ENCODE measurements around the gene ATP11C. TPM values are rescaled to one million over a fixed set of nuclear protein-coding genes. Genes with fewer than 3 reads are reported as not detected.
"Not testable (repeated sequence)": the region's sequence is repeated elsewhere in the genome, so short reads cannot be mapped to it uniquely, and the experiment has no call there.

The ATP11C gene
- total RNA-seq = 19.3 and 23.8 TPM in 2 replicates

- peak; percentile 69 for DNase-seq (ENCODE audit: low spot score)
- H3K27ac Mint-ChIP-seq = peak within 1 kb of the TSS; percentile 88
- H3K4me3 Mint-ChIP-seq (ENCODE audit: low read depth) = peak within 1 kb of the TSS; percentile 79
- H3K27me3 Mint-ChIP-seq (ENCODE audit: low read depth) = peaks cover 2% of the 10 kb centered on the region
- peaks cover 13% of the 10 kb centered on the region for H3K4me1 Mint-ChIP-seq (ENCODE audit: low read depth)
- H3K36me3 Mint-ChIP-seq (ENCODE audit: low read depth) = peaks cover 12% of the 10 kb centered on the region
- intact Hi-C loops (cut with micrococcal nuclease) = loop anchor here (1.0 to 2.0 kb wide), 2 partner anchors 166 to 194 kb away; no protein-coding TSS in a partner anchor
- H3K9me3 Mint-ChIP-seq = no peaks in the 10 kb centered on the region
Observed at GRCh38 chrX:139932901-139933796, at the start of gene ATP11C. Gene ATP11C (minus strand): TSS chrX:139933053. CDS start chrX:139932042, 1,011 bp downstream.

- no peaks in the 10 kb centered on the region for H3K9me3 Mint-ChIP-seq
- no peaks in the 10 kb centered on the region for H3K36me3 Mint-ChIP-seq (ENCODE audit: low read depth)
- DNase-seq (ENCODE audit: low spot score) = no peak
- no peaks in the 10 kb centered on the region for H3K4me1 Mint-ChIP-seq (ENCODE audit: low read depth)
- no peak overlapping the region for H3K4me3 Mint-ChIP-seq (ENCODE audit: low read depth)
- intact Hi-C loops (cut with micrococcal nuclease) = no loop called here
- H3K27me3 Mint-ChIP-seq (ENCODE audit: low read depth) = peaks cover 13% of the 10 kb centered on the region
- no peak overlapping the region for H3K27ac Mint-ChIP-seq
Observed at GRCh38 chrX:139974471-139974870, 41.6 kb upstream of the ATP11C start.

GRCh38 chrX:139972629-139973624 is 40.1 kb upstream of the ATP11C start:
- H3K27ac Mint-ChIP-seq = no peak overlapping the region
- no peak for DNase-seq (ENCODE audit: low spot score)
- H3K4me3 Mint-ChIP-seq (ENCODE audit: low read depth) = no peak overlapping the region
- intact Hi-C loops (cut with micrococcal nuclease) = no loop called here
- no peaks in the 10 kb centered on the region for H3K9me3 Mint-ChIP-seq
- H3K36me3 Mint-ChIP-seq (ENCODE audit: low read depth) = no peaks in the 10 kb centered on the region
- peaks cover 13% of the 10 kb centered on the region for H3K27me3 Mint-ChIP-seq (ENCODE audit: low read depth)
- no peaks in the 10 kb centered on the region for H3K4me1 Mint-ChIP-seq (ENCODE audit: low read depth)

- Mint-ChIP-seq H3K27me3 (ENCODE audit: low read depth) (peaks cover 13% of the 10 kb centered on the region), H3K36me3 (ENCODE audit: low read depth) (no peaks in the 10 kb centered on the region), H3K4me3 (ENCODE audit: low read depth) (no peak overlapping the region), H3K4me1 (ENCODE audit: low read depth) (no peaks in the 10 kb centered on the region), H3K9me3 (no peaks in the 10 kb centered on the region), H3K27ac (no peak overlapping the region)
- no peak for DNase-seq (ENCODE audit: low spot score)
- intact Hi-C loops (cut with micrococcal nuclease) = no loop called here
Observed at GRCh38 chrX:139972113-139972512, 39.3 kb upstream of the ATP11C start.

GRCh38 chrX:139971394-139971749 is 38.5 kb upstream of the ATP11C start:
- Mint-ChIP-seq H3K9me3 (no peaks in the 10 kb centered on the region), H3K27ac (no peak overlapping the region), H3K27me3 (ENCODE audit: low read depth) (peaks cover 13% of the 10 kb centered on the region), H3K4me3 (ENCODE audit: low read depth) (no peak overlapping the region), H3K36me3 (ENCODE audit: low read depth) (no peaks in the 10 kb centered on the region), H3K4me1 (ENCODE audit: low read depth) (no peaks in the 10 kb centered on the region)
- intact Hi-C loops (cut with micrococcal nuclease) = no loop called here
- no peak for DNase-seq (ENCODE audit: low spot score)

GRCh38 chrX:139969286-139969685 is 36.4 kb upstream of the ATP11C start:
- Mint-ChIP-seq H3K27ac (no peak overlapping the region), H3K36me3 (ENCODE audit: low read depth) (no peaks in the 10 kb centered on the region), H3K4me3 (ENCODE audit: low read depth) (no peak overlapping the region), H3K9me3 (no peaks in the 10 kb centered on the region), H3K4me1 (ENCODE audit: low read depth) (no peaks in the 10 kb centered on the region), H3K27me3 (ENCODE audit: low read depth) (peaks cover 13% of the 10 kb centered on the region)
- DNase-seq (ENCODE audit: low spot score) = no peak
- intact Hi-C loops (cut with micrococcal nuclease) = loop anchor here (10.0 kb wide), 1 partner anchor 1194 kb away; no protein-coding TSS in a partner anchor

- no peak for DNase-seq (ENCODE audit: low spot score)
- Mint-ChIP-seq H3K4me1 (ENCODE audit: low read depth) (no peaks in the 10 kb centered on the region), H3K27me3 (ENCODE audit: low read depth) (peaks cover 13% of the 10 kb centered on the region), H3K27ac (no peak overlapping the region), H3K9me3 (no peaks in the 10 kb centered on the region), H3K4me3 (ENCODE audit: low read depth) (no peak overlapping the region), H3K36me3 (ENCODE audit: low read depth) (no peaks in the 10 kb centered on the region)
- intact Hi-C loops (cut with micrococcal nuclease) = loop anchor here (10.0 kb wide), 1 partner anchor 1193 kb away; no protein-coding TSS in a partner anchor
Observed at GRCh38 chrX:139967750-139968149, 34.9 kb upstream of the ATP11C start.

- Mint-ChIP-seq H3K9me3 (no peaks in the 10 kb centered on the region), H3K36me3 (ENCODE audit: low read depth) (no peaks in the 10 kb centered on the region), H3K4me3 (ENCODE audit: low read depth) (no peak overlapping the region), H3K4me1 (ENCODE audit: low read depth) (no peaks in the 10 kb centered on the region), H3K27me3 (ENCODE audit: low read depth) (peaks cover 11% of the 10 kb centered on the region), H3K27ac (no peak overlapping the region)
- intact Hi-C loops (cut with micrococcal nuclease) = loop anchor here (10.0 kb wide), 1 partner anchor 1192 kb away; no protein-coding TSS in a partner anchor
- DNase-seq (ENCODE audit: low spot score) = no peak
Observed at GRCh38 chrX:139967300-139967699, 34.4 kb upstream of the ATP11C start.

- H3K27ac Mint-ChIP-seq; DNase-seq (ENCODE audit: low spot score); H3K4me3 Mint-ChIP-seq (ENCODE audit: low read depth); H3K4me1 Mint-ChIP-seq (ENCODE audit: low read depth); H3K27me3 Mint-ChIP-seq (ENCODE audit: low read depth); H3K9me3 Mint-ChIP-seq; H3K36me3 Mint-ChIP-seq (ENCODE audit: low read depth): not testable (repeated sequence)
- intact Hi-C loops (cut with micrococcal nuclease) = loop anchor here (10.0 kb wide), 1 partner anchor 1191 kb away; no protein-coding TSS in a partner anchor
Observed at GRCh38 chrX:139966159-139966558, 33.3 kb upstream of the ATP11C start.

- peaks cover 3% of the 10 kb centered on the region for H3K27me3 Mint-ChIP-seq (ENCODE audit: low read depth)
- no peak within 1 kb of the TSS for H3K4me3 Mint-ChIP-seq (ENCODE audit: low read depth)
- no peak within 1 kb of the TSS for H3K27ac Mint-ChIP-seq
- intact Hi-C loops (cut with micrococcal nuclease) = loop anchor here (10.0 kb wide), 1 partner anchor 1191 kb away; no protein-coding TSS in a partner anchor
- H3K36me3 Mint-ChIP-seq (ENCODE audit: low read depth) = no peaks in the 10 kb centered on the region
- no peak for DNase-seq (ENCODE audit: low spot score)
- no peaks in the 10 kb centered on the region for H3K9me3 Mint-ChIP-seq
- H3K4me1 Mint-ChIP-seq (ENCODE audit: low read depth) = no peaks in the 10 kb centered on the region
Observed at GRCh38 chrX:139965421-139965820, 32.6 kb upstream of the ATP11C start, which contains the start of gene CXorf66. Gene CXorf66 (minus strand): TSS chrX:139965521. CDS start chrX:139965496, 25 bp downstream.

GRCh38 chrX:139961091-139961490 is 28.2 kb upstream of the ATP11C start:
- DNase-seq (ENCODE audit: low spot score); H3K9me3 Mint-ChIP-seq; H3K36me3 Mint-ChIP-seq (ENCODE audit: low read depth); H3K27me3 Mint-ChIP-seq (ENCODE audit: low read depth); H3K27ac Mint-ChIP-seq; H3K4me3 Mint-ChIP-seq (ENCODE audit: low read depth); H3K4me1 Mint-ChIP-seq (ENCODE audit: low read depth): not testable (repeated sequence)
- intact Hi-C loops (cut with micrococcal nuclease) = loop anchor here (10.0 kb wide), 1 partner anchor 1186 kb away; no protein-coding TSS in a partner anchor

- Mint-ChIP-seq H3K9me3 (no peaks in the 10 kb centered on the region), H3K4me1 (ENCODE audit: low read depth) (no peaks in the 10 kb centered on the region), H3K4me3 (ENCODE audit: low read depth) (no peak overlapping the region), H3K27me3 (ENCODE audit: low read depth) (no peaks in the 10 kb centered on the region), H3K27ac (no peak overlapping the region), H3K36me3 (ENCODE audit: low read depth) (no peaks in the 10 kb centered on the region)
- intact Hi-C loops (cut with micrococcal nuclease) = no loop called here
- no peak for DNase-seq (ENCODE audit: low spot score)
Observed at GRCh38 chrX:139949703-139950102, 16.9 kb upstream of the ATP11C start.

Measured in activated T-helper 2 cell treated with anti-CD3 and anti-CD28 coated beads, Interferon-gamma antibody, Interleukin-2, Interleukin-4, amounts not matched to agents 10 μg/mL and 5 μg/mL and 100 μg/mL, durations not matched to agents 14 hours and 24 hours and 36 hours (primary cell).